HG03457 (cell line): ENCODE measurements around the gene STARD13.

Experiments
- ATAC-seq: cut with Tn5 transposase; IDR thresholded peaks from one replicate; pipeline ENCODE4 v1.9.1; 2021; ENCODE audit warnings: moderate number of reproducible peaks; ENCODE audit not compliant: unreplicated experiment

Gene STARD13

DNA sequence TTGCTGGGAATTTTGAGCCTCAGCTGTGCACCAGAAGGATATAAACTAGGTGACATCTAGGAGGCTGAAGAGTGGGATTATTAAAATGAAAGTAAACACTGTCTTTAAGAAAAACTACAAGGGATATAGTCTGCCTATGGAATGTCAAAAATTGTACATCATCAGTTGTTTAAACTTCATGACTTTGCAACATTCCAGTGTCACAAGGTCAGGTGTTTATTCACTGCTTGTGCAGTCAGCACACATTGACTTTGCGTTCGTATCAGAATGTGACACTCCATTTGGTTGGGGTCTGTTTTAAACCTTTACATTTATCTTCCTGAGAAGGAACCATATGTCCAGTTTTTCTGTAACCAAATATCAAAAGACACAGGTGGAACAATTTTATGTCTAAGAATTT, 183.7 kb downstream of the STARD13 start:
- no peak for ATAC-seq

DNA sequence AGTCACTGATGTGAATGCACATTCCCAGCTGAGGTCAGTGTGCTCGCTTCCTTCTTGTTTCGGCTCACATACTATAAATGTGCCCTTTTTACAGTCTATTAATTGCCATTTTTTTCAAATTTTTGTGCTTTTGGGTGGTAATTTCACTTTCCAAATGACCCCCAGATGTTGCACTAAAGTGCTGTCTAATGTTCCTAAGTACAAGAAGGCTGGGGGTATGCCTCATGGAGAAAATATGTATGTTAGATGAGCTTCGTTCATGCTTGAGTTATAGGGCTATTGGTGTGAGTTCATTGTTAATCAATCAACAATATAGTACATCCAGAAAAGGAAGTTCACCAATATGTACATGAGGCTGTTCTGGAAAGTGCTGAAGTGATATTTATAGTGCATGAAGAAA, 184.7 kb downstream of the STARD13 start:
- ATAC-seq: no peak

DNA sequence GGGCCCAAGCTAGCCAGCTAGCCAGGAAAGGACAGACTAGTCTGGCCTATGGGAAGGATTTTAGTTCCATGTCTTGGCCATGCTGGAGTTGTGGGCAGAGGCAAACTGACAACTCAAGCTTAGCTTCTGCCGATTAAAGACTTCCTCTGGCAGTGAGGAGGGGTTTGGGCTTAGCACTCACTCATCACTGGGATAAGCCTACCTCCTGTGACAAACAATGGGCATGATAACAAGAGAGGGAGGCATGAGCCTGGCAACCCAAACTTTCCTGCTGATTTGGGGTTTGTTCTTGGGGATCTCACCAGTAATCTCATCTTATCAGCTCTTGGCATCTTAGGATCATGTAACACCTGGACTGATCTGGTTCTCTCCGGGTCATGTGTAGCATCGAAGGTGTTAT, 185.7 kb downstream of the STARD13 start:
- ATAC-seq: no peak

DNA sequence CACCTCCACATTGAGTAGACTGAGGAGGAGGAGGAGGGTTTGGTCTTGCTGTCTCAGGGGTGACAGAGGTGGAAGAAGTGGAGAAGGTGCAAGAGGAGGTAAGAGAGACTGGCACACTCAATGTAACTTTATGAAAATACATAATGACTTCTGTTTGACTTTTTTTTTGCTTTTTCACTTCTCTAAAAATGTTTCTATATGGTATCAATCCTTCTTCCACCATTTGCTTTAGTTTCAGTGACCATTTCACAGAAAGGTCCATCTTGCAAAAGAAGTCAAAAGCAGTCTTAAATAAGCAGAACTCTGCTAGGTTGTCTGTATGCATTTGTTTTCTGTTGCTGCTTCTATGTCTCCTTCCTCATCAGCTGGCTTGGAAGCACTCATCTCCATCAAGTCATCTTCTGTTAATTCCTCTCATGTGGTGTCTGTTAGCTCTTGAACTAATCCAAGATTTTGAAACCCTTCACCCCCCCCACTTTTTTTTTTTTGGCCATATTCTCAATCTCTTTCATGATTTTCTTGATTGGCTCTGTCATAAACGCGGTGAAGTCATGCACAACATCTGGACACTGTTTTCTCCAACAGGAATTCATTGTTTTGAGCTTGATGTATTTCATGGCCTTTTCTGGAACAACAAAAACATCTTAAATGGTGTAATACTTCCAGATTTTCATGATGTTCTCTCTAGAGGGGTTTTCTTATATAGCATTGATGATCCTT, 188.5 kb downstream of the STARD13 start:
- ATAC-seq: no peak

DNA sequence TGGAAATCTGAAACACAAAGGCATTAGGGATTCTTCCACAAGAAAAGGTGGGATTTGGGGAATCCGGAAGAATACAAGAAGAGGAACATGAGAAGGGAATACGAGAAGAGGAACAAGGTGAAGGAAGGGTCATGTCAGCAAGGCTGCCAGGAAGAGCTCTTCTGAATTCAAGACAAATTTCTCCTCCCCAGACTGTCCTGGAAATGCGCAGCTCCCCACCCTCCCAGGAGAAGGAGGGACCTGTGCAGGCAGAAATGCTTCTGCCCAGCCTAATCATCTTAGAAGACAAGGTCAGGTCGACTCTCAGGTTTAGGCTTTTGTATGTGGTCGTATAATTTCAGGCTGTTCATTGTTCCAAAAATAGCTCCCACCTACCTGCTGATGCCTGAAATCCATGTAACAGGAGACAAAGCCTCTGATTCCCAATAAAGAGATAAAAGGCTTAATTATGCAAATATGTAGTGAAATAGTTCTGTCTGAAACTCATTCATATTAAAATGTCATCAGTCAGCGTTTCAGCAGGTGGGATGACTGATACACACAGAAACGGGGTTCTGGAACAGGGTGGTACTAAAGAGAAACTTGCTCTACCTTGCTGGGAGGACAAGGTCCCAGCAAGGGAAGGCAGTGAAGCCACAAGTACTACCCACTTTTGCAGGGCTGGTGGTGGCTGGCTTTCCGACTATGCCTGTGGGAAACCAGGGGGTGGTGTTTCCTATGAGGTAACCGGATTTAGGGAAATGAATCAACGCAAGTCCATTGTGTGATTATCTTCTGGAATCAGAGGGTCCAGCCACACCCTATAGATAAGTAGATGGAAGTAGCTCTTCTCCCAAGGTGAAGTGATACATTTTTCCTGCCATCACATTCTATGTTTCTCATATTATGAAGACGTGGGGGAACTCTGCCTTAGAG, 193.2 kb downstream of the STARD13 start:
- ATAC-seq: no peak

- ATAC-seq: no peak
These were observed 194.2 kb downstream of the STARD13 start for GRCh38 chr13:33091415-33091774.

DNA sequence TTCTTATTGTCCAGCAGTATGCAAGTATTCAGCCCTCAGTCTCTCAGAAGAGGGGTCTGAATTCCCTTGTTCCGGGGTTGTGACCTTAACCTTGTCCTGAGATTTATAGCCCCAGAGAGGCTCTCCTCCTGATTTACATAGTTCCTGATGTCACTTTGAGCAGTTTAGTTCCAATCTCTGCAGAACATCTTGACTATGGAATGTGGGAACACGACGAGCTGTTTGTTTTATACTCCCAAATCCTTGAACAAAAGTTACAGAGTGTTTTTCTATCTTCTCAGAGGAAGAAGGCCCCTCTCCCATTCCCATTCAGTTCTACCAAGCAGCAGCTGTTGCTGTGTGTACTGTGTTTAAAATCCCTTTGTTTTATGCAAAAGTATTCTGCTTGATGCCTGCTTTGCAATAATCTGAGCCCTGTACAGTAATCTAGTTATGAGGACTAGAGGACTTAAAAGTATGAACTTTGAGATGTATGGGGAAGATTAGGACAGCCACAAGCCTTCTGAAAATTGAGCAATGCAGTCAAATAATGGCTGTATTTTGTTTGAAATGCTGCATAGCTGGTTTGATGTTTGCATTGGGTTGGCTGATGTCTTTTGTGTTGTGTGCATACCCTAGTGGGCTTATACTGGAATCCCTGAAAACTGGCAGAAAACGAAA, 194.7 kb downstream of the STARD13 start:
- no peak for ATAC-seq

DNA sequence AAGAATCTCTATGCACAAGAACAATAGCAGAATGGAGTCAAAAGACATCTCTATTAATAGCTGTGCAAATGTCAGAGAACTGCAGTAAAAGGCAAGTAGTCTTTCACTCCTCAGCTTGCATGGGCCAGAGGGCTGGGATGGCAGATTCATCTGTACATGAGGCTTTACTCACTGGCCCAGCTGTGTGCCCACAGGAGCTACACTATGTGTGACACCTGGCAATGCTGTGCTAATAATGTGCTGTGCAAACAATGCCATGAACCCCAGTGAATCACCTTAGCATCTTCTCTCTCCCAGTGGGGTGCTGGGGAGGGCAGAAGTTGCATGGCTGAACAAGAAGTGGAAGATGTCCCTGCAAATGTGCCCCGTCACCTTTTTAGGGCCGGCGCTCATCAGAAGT, 196.2 kb downstream of the STARD13 start:
- no peak for ATAC-seq

DNA sequence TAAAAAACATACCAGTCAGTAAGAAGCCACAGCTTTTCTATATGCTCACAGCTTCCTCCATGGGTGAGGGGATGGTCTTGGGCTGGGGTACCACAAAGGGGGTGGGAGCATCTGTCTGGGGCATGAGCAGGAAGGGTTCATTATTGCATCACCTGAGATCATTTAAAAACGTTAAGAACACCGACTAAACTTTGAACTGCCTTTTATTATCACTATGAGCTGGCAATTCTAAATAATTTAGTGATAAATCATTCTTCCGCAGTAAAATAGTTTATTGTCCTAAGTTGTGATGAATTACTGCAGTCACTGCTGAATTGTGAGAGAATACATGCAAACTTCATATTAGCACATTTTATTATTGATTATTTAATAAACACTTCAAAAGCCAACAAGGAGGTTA, 197.8 kb downstream of the STARD13 start:
- no peak for ATAC-seq

DNA sequence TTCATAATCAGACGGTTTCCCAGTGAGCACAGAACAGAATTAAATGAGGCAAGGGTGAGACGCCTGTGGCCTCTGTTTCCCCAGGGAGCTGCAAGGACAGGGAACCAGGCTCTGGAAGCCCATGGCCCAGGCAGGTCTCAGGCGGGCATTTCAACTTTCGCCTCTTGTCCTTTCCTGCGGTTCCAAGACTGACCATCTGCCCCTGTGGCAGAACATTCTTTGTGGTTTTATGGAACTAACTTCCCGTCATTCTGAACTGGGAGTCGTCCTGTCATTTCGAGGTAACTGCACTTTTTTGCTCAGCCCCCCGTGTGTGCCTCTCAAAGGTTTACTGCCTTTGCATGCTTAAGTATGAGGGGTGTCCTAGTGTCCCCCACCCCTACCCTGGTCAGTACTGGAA, 198.5 kb downstream of the STARD13 start:
- no peak for ATAC-seq

DNA sequence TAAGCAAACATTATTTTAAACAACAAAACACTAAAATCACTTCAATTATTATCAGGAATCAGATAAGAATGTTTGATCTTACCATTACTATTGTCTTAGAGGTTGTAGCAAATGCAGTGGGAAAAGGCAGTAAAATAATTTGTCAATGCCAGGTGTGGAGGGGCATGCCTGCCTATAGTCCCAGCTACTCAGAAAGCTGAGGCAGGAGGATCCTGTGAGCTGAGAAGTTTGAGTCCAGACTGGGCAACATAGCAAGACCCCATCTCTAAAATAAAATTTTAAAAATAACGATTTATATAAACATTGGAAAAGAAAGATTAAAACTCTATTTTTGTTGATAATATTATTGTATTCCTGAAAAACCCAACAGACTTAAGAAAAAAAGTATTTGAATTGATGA, 202.5 kb downstream of the STARD13 start:
- ATAC-seq: no peak

- ATAC-seq: no peak
These were observed 203.9 kb downstream of the STARD13 start for GRCh38 chr13:33081666-33082065.

GRCh38 chr13:33080972-33081590, 204.5 kb downstream of the STARD13 start:
- ATAC-seq: no peak

- no peak for ATAC-seq
These were observed 205.6 kb downstream of the STARD13 start for GRCh38 chr13:33079960-33080359.

DNA sequence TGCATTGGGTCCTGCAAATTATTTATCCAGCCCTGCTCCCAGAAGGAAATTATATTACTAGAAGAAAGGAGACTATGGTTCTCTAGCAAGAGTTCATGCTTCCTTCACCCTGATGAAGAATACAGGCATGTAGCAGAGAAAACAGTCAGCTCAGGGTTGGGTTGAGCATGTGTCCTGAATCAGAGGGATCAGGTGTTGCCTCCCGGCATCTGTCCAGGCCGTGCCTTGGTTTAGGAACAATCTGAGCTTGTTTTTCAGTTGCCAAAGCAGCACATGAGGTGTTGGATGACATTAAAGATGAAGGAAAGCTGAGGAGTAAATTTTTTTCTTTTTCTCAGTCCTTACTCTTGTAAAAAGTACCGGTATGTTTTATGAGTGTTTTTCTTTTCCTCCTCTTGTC, 207.3 kb downstream of the STARD13 start:
- no peak for ATAC-seq

- ATAC-seq: no peak
These were observed 209.3 kb downstream of the STARD13 start for GRCh38 chr13:33076001-33076992.

DNA sequence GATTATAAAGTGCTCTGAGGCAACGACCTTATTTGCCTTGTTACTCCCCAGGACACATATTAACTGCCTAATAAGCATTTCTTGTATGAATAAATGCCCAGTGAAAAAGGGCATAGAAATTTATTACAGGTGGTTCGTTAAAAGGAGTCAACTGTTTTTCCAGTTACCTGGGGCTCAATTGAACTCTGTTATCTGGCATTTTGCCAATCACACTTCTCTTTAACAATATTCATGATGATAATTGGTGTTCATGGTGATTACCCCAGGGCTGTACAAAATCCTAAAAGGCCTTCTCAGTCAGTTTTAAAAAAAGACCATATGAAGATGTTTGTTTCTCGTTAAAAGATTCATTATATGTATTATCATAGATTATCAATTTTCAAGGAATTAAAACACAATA, 212.2 kb downstream of the STARD13 start:
- no peak for ATAC-seq

DNA sequence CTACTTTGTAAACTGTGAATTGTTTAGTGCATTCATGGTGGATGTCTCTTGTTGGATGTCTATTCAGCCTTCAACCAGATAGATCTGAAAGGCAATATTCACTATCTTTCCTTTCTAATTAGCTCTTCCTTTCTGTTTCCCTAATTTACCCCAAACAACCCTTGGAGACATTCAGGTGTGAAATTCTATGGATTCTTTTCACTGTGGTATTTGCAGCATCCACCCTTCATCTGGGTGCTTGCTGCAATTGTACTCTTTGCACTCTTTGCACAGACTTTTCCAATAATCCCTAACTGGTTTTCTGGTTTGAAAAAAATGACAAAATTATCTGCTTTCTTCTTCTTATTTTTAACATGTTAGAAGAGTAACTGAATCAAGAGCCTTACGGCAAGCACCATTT, 212.8 kb downstream of the STARD13 start:
- ATAC-seq: no peak

- ATAC-seq: no peak
These were observed 213.3 kb downstream of the STARD13 start for GRCh38 chr13:33072282-33072681.

GRCh38 chr13:33070713-33071112, 214.8 kb downstream of the STARD13 start:
- ATAC-seq: no peak
